ENCODE measurements around the gene MAD2L2. TPM values are rescaled to one million over a fixed set of nuclear protein-coding genes. Genes with fewer than 3 reads are reported as not detected.
"Not testable (repeated sequence)": the region's sequence is repeated elsewhere in the genome, so short reads cannot be mapped to it uniquely, and the experiment has no call there.

MAD2L2 gene
- total and polyA plus RNA-seq, 4 experiments from 2014 or later = 20.7 to 55.1 (median 37.1) TPM

GRCh38 chr1:11646317-11646716 lies 34.6 kb downstream of the MAD2L2 start:
- H3K36me3 Mint-ChIP-seq = no peaks in the 10 kb centered on the region
- no peaks in the 10 kb centered on the region for H3K27me3 ChIP-seq (ENCODE audit: insufficient read depth, low read length)
- H3K4me1 Mint-ChIP-seq = peaks cover 10 to 27% (median 17%) of the 10 kb centered on the region in 4 donors
- H3K4me3 ChIP-seq (ENCODE audit: low read length in 2 of 2) = no peak overlapping the region
- ChIA-PET CTCF (ENCODE audit: partially characterized antibody) (interaction anchor here (0.6 to 13.4 kb wide), 11 partner anchors 9 to 609 kb away, joined by 3 to 187 read pairs (median 5); partner anchors contain the start of gene FBXO6), POLR2A (ENCODE audit: partially characterized antibody) (interaction anchor here (1.0 kb wide), 3 partner anchors 9 to 73 kb away, joined by 3 to 6 read pairs (median 4); partner anchors contain the start of genes FBXO44 and FBXO6)
- H3K36me3 ChIP-seq (ENCODE audit: insufficient read depth, low read length) = no peaks in the 10 kb centered on the region
- no peak overlapping the region for H3K27ac ChIP-seq (ENCODE audit: low read depth, low read length)
- H3K27me3 Mint-ChIP-seq = peaks cover 0 to 2% of the 10 kb centered on the region in 2 donors
- H3K27ac Mint-ChIP-seq = peak overlapping the region in 1 of 7 donors; percentile 24
- intact Hi-C loops (cut with micrococcal nuclease) = no loop called here
- peaks cover 21% of the 10 kb centered on the region for H3K4me1 ChIP-seq (ENCODE audit: insufficient read depth, low read length)
- no peak overlapping the region for H3K4me3 Mint-ChIP-seq
- H3K9me3 ChIP-seq (ENCODE audit: control insufficient read depth in 1 of 2, low read length in 2 of 2) = no peaks in the 10 kb centered on the region
- no peak for DNase-seq
- H3K9me3 Mint-ChIP-seq = peaks cover 0 to 1% (median 0%) of the 10 kb centered on the region in 8 donors

GRCh38 chr1:11645670-11646265 lies 35.2 kb downstream of the MAD2L2 start:
- Histone ChIP-seq H3K4me1 (ENCODE audit: insufficient read depth, low read length) (peaks cover 15% of the 10 kb centered on the region), H3K9me3 (ENCODE audit: control insufficient read depth in 1 of 2, low read length in 2 of 2) (no peaks in the 10 kb centered on the region), H3K4me3 (ENCODE audit: low read length in 2 of 2) (no peak overlapping the region), H3K36me3 (ENCODE audit: insufficient read depth, low read length) (no peaks in the 10 kb centered on the region), H3K27me3 (ENCODE audit: insufficient read depth, low read length) (no peaks in the 10 kb centered on the region), H3K27ac (ENCODE audit: low read depth, low read length) (no peak overlapping the region)
- Mint-ChIP-seq H3K4me1 (peaks cover 5 to 21% (median 12%) of the 10 kb centered on the region in 4 donors), H3K27ac (no peak overlapping the region), H3K27me3 (peaks cover 0 to 2% of the 10 kb centered on the region in 2 donors), H3K9me3 (peaks cover 0 to 1% (median 0%) of the 10 kb centered on the region in 8 donors), H3K36me3 (no peaks in the 10 kb centered on the region), H3K4me3 (no peak overlapping the region)
- DNase-seq = peak; percentile 71 to 75 (median 73)
- ChIA-PET CTCF (ENCODE audit: partially characterized antibody) (interaction anchor here (0.6 to 13.4 kb wide), 15 partner anchors 9 to 608 kb away, joined by 3 to 187 read pairs (median 5); partner anchors contain the start of gene FBXO6), POLR2A (ENCODE audit: partially characterized antibody) (interaction anchor here (1.0 kb wide), 3 partner anchors 9 to 74 kb away, joined by 3 to 6 read pairs (median 4); partner anchors contain the start of genes FBXO44 and FBXO6)
- intact Hi-C loops (cut with micrococcal nuclease) = no loop called here

GRCh38 chr1:11645270-11645669 lies 35.7 kb downstream of the MAD2L2 start:
- ChIA-PET CTCF (ENCODE audit: partially characterized antibody) (interaction anchor here (0.7 to 13.4 kb wide), 15 partner anchors 8 to 1535 kb away, joined by 3 to 187 read pairs (median 5); partner anchors contain the start of gene FBXO6), POLR2A (ENCODE audit: partially characterized antibody) (interaction anchor here (1.0 kb wide), 3 partner anchors 10 to 74 kb away, joined by 3 to 6 read pairs (median 4); partner anchors contain the start of genes FBXO44 and FBXO6)

GRCh38 chr1:11643782-11644181 lies 37.2 kb downstream of the MAD2L2 start:
- Mint-ChIP-seq H3K27me3 (peaks cover 0 to 4% of the 10 kb centered on the region in 2 donors), H3K27ac (no peak overlapping the region), H3K4me1 (peaks cover 0 to 5% (median 1%) of the 10 kb centered on the region in 4 donors), H3K9me3 (peaks cover 0 to 1% (median 0%) of the 10 kb centered on the region in 8 donors), H3K4me3 (no peak overlapping the region), H3K36me3 (no peaks in the 10 kb centered on the region)
- H3K9me3 ChIP-seq (ENCODE audit: control insufficient read depth in 1 of 2, low read length in 2 of 2) = no peaks in the 10 kb centered on the region
- H3K27ac ChIP-seq (ENCODE audit: low read depth, low read length) = no peak overlapping the region
- no peaks in the 10 kb centered on the region for H3K36me3 ChIP-seq (ENCODE audit: insufficient read depth, low read length)
- intact Hi-C loops (cut with micrococcal nuclease) = loop anchor here (5.0 kb wide), 1 partner anchor 1211 kb away; the partner anchor contains the start of gene CENPS
- no peak overlapping the region for H3K4me3 ChIP-seq (ENCODE audit: low read length in 2 of 2)
- DNase-seq = no peak
- no peaks in the 10 kb centered on the region for H3K27me3 ChIP-seq (ENCODE audit: insufficient read depth, low read length)
- CTCF ChIA-PET (ENCODE audit: partially characterized antibody) = interaction anchor here (0.7 to 13.4 kb wide), 25 partner anchors 9 to 1104 kb away, joined by 3 to 187 read pairs (median 4); partner anchors contain the start of genes AGTRAP, EXOSC10, FBXO2 and FBXO44
- no peaks in the 10 kb centered on the region for H3K4me1 ChIP-seq (ENCODE audit: insufficient read depth, low read length)
- POLR2A ChIA-PET (ENCODE audit: partially characterized antibody) = interaction anchor here (0.7 to 3.0 kb wide), 3 partner anchors 12 to 76 kb away, joined by 3 to 17 read pairs (median 3); no protein-coding TSS in a partner anchor

More at GRCh38 chr1:11645270-11645669, 35.7 kb downstream of the MAD2L2 start:
- Histone ChIP-seq H3K36me3 (ENCODE audit: insufficient read depth, low read length) (no peaks in the 10 kb centered on the region), H3K9me3 (ENCODE audit: control insufficient read depth in 1 of 2, low read length in 2 of 2) (no peaks in the 10 kb centered on the region), H3K27ac (ENCODE audit: low read depth, low read length) (no peak overlapping the region), H3K4me3 (ENCODE audit: low read length in 2 of 2) (no peak overlapping the region), H3K4me1 (ENCODE audit: insufficient read depth, low read length) (peaks cover 10% of the 10 kb centered on the region), H3K27me3 (ENCODE audit: insufficient read depth, low read length) (no peaks in the 10 kb centered on the region)
- Mint-ChIP-seq H3K4me3 (no peak overlapping the region), H3K9me3 (peaks cover 0 to 1% (median 0%) of the 10 kb centered on the region in 8 donors), H3K27ac (no peak overlapping the region), H3K27me3 (peaks cover 0 to 2% of the 10 kb centered on the region in 2 donors), H3K36me3 (no peaks in the 10 kb centered on the region), H3K4me1 (peaks cover 4 to 18% (median 8%) of the 10 kb centered on the region in 4 donors)
- intact Hi-C loops (cut with micrococcal nuclease) = no loop called here
- DNase-seq = no peak

GRCh38 chr1:11642418-11643017 lies 38.4 kb downstream of the MAD2L2 start:
- intact Hi-C loops (cut with micrococcal nuclease) = loop anchor here (1.0 to 5.0 kb wide), 3 partner anchors 305 to 1210 kb away; partner anchors contain the start of gene CENPS
- POLR2A ChIA-PET (ENCODE audit: partially characterized antibody) = interaction anchor here (1.2 to 3.0 kb wide), 2 partner anchors 77 to 605 kb away, joined by 3 to 17 read pairs; no protein-coding TSS in a partner anchor

GRCh38 chr1:11641776-11642305 lies 39.1 kb downstream of the MAD2L2 start:
- peaks cover 0 to 2% (median 0%) of the 10 kb centered on the region in 4 donors for H3K4me1 Mint-ChIP-seq
- H3K9me3 ChIP-seq (ENCODE audit: control insufficient read depth in 1 of 2, low read length in 2 of 2) = no peaks in the 10 kb centered on the region

More at GRCh38 chr1:11642418-11643017, 38.4 kb downstream of the MAD2L2 start:
- H3K4me3 ChIP-seq (ENCODE audit: low read length in 2 of 2); H3K27me3 Mint-ChIP-seq; H3K4me1 ChIP-seq (ENCODE audit: insufficient read depth, low read length); H3K4me1 Mint-ChIP-seq; H3K36me3 ChIP-seq (ENCODE audit: insufficient read depth, low read length); H3K27me3 ChIP-seq (ENCODE audit: insufficient read depth, low read length); H3K9me3 ChIP-seq (ENCODE audit: control insufficient read depth in 1 of 2, low read length in 2 of 2); H3K27ac ChIP-seq (ENCODE audit: low read depth, low read length); H3K9me3 Mint-ChIP-seq; H3K4me3 Mint-ChIP-seq; H3K36me3 Mint-ChIP-seq: not testable (repeated sequence)
- CTCF ChIA-PET (ENCODE audit: partially characterized antibody) = interaction anchor here (0.6 to 13.4 kb wide), 11 partner anchors 11 to 605 kb away, joined by 3 to 187 read pairs (median 6); partner anchors contain the start of genes EXOSC10, FBXO2 and FBXO44
- peak overlapping the region in 1 of 7 donors; percentile 57 for H3K27ac Mint-ChIP-seq
- peak; percentile 62 to 73 (median 69) for DNase-seq

More at GRCh38 chr1:11641776-11642305, 39.1 kb downstream of the MAD2L2 start:
- ChIA-PET CTCF (ENCODE audit: partially characterized antibody) (interaction anchor here (0.6 to 13.4 kb wide), 11 partner anchors 9 to 604 kb away, joined by 3 to 187 read pairs (median 5); no protein-coding TSS in a partner anchor), POLR2A (ENCODE audit: partially characterized antibody) (interaction anchor here (1.2 to 3.0 kb wide), 2 partner anchors 78 to 604 kb away, joined by 3 to 17 read pairs; no protein-coding TSS in a partner anchor)
- no peaks in the 10 kb centered on the region for H3K27me3 ChIP-seq (ENCODE audit: insufficient read depth, low read length)
- H3K9me3 Mint-ChIP-seq = peaks cover 0 to 1% (median 0%) of the 10 kb centered on the region in 8 donors
- H3K4me3 Mint-ChIP-seq = no peak overlapping the region
- H3K4me3 ChIP-seq (ENCODE audit: low read length in 2 of 2) = no peak overlapping the region
- H3K27me3 Mint-ChIP-seq = peaks cover 0 to 6% of the 10 kb centered on the region in 2 donors
- no peaks in the 10 kb centered on the region for H3K36me3 ChIP-seq (ENCODE audit: insufficient read depth, low read length)
- no peaks in the 10 kb centered on the region for H3K36me3 Mint-ChIP-seq
- H3K27ac Mint-ChIP-seq = no peak overlapping the region
- H3K4me1 ChIP-seq (ENCODE audit: insufficient read depth, low read length) = no peaks in the 10 kb centered on the region
- intact Hi-C loops (cut with micrococcal nuclease) = loop anchor here (1.0 to 5.0 kb wide), 3 partner anchors 305 to 1210 kb away; partner anchors contain the start of gene CENPS
- no peak overlapping the region for H3K27ac ChIP-seq (ENCODE audit: low read depth, low read length)
- DNase-seq = no peak
